ENCODE data around the gene EBF4. TPM values are rescaled to one million over a fixed set of nuclear protein-coding genes. Genes with fewer than 3 reads are reported as not detected.
"Not testable (repeated sequence)": the region's sequence is repeated elsewhere in the genome, so short reads cannot be mapped to it uniquely, and the experiment has no call there.

The EBF4 gene
- total RNA-seq, 1 experiment from 2014 or later: 1.1 TPM

DNA sequence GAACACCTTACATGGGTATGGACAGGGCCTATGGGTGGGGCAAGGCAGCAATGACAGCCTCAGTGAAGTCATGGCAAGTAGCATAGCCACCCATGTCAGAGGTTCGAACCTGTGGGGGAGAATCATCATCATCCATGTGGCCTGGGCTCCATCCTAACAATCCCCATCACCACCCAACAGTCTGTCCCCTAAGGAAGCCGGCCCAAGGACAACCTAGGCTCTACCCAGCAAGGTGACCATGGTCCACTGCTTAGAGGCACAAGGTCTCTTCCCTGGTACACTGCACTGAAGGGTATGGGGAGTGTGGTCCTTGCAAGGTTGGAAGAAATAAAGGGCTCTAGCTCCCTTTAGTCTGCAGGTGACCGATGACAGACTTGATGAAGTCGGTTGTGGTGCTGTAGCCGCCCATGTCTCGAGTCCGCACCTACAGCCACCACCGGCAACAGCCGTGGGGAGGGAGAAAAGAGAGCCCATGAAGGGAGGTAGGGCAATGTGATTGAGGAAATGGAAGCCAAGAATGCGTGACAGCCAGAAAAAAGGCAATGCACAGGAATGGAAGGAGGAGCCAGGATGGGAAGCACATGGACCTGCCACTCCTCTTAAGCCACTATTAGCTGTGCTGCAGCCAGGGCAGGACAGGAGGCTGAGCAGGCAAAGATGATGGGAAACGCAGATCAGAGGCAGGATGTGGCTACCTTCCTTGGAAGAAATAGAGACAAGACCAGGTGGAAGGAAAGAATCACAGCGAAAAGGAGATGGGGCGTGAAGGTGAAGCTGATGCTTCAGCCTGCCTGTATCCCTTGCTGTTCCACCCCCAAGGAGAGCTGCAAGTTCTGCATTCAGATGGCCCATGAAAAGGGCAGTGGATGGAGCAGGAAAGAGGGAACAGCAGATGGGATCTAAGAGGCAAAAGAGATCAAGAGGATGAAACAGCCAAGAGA lies 33.9 kb upstream of the EBF4 start:
- no peak for DNase-seq
- H3K27me3 ChIP-seq (ENCODE audit: control insufficient read depth, insufficient read depth, low read length): no peaks in the 10 kb centered on the region
- no peak overlapping the region for H3K4me3 ChIP-seq (ENCODE audit: insufficient read depth, low read depth, low read length)
- H3K36me3 ChIP-seq (replicated peaks; ENCODE audit: control insufficient read depth, insufficient read depth, low read length): peaks cover 72% of the 10 kb centered on the region

DNA sequence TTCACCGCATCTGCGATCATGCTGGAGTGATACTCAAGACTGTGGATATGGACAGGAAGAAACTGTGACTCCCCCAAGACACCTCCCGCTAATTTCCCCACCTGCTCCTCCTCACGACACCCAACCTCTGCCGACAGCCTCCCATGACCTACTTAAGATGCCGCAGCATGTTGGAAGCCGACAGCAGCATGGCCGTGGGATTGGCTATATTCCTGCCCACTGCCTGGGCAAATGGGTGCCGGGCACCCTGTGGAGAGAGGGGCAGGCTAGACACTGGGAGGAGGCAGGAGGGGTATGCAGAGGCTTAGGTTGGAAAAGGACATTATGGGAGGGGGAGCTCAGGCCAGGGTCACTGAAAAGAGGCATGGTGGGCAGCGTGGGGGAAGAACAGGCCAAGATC lies 33.0 kb upstream of the EBF4 start:
- Histone ChIP-seq H3K27me3 (ENCODE audit: control insufficient read depth, insufficient read depth, low read length) (no peaks in the 10 kb centered on the region), H3K36me3 (replicated peaks; ENCODE audit: control insufficient read depth, insufficient read depth, low read length) (peaks cover 64% of the 10 kb centered on the region), H3K4me3 (ENCODE audit: insufficient read depth, low read depth, low read length) (no peak overlapping the region)
- no peak for DNase-seq

DNA sequence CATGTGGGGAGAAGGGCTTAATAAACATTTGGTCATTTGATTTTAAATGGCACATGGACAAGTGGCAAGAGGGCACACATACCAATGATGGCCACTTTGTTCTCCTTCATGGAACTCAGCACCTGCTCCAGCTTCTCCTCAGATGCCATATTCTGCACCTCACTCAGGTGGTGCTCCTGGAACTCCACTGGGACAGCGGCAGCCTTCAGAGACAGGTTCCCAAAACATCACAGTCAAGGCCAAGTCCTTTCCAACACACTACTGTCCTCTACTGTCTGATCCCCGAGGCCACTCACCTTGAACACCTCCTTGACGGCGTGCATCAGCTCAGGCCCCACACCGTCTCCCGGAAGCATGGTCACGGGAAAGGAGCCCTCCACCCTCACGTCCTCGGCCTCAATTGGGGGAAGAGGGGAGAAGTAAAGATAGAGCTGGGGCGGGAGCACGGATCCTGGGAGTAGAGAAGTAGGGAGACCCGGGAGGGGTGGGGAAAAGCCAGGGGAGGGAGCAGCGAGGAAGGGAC lies 29.2 kb upstream of the EBF4 start:
- peak overlapping the region; percentile 97 for H3K4me3 ChIP-seq (ENCODE audit: insufficient read depth, low read depth, low read length)
- peaks cover 31% of the 10 kb centered on the region for H3K36me3 ChIP-seq (replicated peaks; ENCODE audit: control insufficient read depth, insufficient read depth, low read length)
- no peak for DNase-seq
- H3K27me3 ChIP-seq (ENCODE audit: control insufficient read depth, insufficient read depth, low read length): peaks cover 2% of the 10 kb centered on the region; the same call in 1 of the 2 replicates

DNA sequence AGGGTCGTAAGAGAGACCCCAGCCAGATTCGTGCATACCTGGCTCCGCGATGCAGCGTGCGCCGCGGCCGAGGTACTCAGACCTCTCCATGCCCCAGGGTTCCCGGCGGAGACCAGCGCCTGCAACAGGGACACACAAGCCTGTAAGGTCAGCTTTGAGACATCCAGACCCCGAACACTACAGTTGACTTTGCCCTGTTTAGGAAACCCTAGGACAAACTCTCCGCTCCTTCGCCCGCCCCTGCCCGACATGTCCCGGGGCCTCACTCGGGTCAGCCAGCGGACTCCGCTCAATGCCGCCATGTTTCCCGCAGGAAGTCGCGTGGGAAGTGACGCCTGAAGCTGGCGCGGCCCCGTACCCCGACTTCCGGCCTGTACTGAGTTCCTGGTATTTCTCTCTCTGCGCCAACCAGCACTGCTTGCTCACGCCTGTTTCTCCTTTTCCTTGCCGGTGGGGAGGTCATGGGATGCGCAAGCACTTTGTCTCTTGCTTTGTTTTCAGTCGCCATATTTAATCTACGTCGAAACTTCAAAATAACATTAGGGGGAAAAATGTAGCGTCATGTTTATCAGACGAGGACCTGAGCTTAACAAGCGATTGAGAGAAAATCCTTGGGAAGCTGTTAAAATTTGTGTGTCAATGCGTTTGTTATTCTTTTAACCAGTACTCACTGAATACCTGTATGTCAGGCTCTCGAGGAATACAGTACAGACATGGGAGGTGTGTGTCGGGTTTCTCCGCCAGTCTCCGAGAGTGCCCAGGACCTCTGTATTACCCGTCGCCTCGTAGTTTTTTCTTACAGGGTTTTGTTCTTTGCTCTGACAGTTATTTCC lies 28.5 kb upstream of the EBF4 start, which contains the start of gene IDH3B:
Gene IDH3B, minus strand, starts transcription at position 330 of the 833 bp plus-strand sequence. Its CDS starts 28 bp downstream, at position 302.
- peaks cover 26% of the 10 kb centered on the region for H3K36me3 ChIP-seq (replicated peaks; ENCODE audit: control insufficient read depth, insufficient read depth, low read length)
- H3K4me3 ChIP-seq (ENCODE audit: insufficient read depth, low read depth, low read length): peak within 1 kb of the TSS; percentile 97
- peaks cover 2% of the 10 kb centered on the region; the same call in 1 of the 2 replicates for H3K27me3 ChIP-seq (ENCODE audit: control insufficient read depth, insufficient read depth, low read length)
- peak; percentile 92 for DNase-seq

DNA sequence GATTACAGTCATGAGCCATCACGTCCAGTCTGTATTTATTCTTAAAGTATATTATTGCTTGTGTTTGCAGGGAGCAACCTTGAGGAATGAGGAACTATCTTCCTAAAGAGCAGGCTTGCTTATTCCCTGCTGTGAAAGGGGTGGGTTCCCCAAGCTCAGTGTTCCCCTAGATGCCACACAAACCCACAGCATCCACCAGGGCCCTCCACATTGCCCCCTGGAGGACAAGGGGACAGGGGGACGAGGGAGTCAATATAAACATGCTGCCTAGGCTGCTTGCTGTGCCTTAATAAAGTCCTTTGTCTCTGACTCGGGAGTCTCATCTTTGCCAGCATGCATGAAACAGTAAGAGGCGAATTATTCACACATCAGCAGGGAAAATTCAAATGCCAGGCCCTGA lies 20.6 kb upstream of the EBF4 start:
- H3K27me3 ChIP-seq (ENCODE audit: control insufficient read depth, insufficient read depth, low read length): no peaks in the 10 kb centered on the region; the same call in 1 of the 2 replicates
- no peaks in the 10 kb centered on the region for H3K36me3 ChIP-seq (replicated peaks; ENCODE audit: control insufficient read depth, insufficient read depth, low read length)
- DNase-seq: peak; percentile 72
- no peak overlapping the region for H3K4me3 ChIP-seq (ENCODE audit: insufficient read depth, low read depth, low read length)

DNA sequence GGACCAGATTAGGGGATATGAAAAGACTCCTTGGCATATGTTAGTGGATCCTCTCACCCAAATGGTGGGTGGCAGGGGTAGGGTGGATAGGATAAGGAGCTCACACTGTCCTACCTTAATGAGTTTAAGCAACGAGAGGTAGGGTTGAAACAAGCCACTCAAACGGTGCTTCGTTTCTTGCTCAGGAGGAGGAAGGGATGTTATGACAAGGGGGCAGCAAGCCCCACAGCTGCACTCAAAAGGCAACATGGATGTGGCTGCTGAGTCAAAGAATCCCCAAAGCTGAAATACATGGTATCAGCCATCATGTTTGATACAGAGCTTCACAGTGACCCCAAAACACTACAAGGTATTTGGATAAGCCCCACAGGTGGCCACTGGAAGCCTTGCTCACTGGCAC lies 20.1 kb upstream of the EBF4 start:
- Histone ChIP-seq H3K27me3 (ENCODE audit: control insufficient read depth, insufficient read depth, low read length) (no peaks in the 10 kb centered on the region; the same call in 1 of the 2 replicates), H3K4me3 (ENCODE audit: insufficient read depth, low read depth, low read length) (no peak overlapping the region), H3K36me3 (replicated peaks; ENCODE audit: control insufficient read depth, insufficient read depth, low read length) (no peaks in the 10 kb centered on the region)
- DNase-seq: no peak

DNA sequence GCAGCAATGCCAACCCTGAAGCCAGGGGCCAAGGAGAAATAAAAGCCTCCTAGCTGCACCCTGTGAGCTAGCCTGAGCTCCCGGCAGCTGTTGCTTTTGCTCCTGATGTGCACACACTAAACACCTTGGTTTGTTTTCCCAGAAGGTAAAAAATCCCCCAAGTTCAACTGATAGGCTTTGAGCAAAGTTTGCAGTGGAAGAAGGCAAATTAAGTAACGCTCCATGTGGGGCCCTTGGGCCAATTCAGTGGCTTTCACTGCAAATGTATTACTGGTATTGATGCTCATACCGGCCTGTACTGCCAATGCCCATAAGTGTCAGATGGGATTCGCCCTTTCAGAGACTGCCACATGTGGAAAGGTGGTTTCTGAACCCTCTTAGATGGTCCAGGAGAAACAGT lies 19.1 kb upstream of the EBF4 start:
- DNase-seq: no peak
- H3K27me3 ChIP-seq (ENCODE audit: control insufficient read depth, insufficient read depth, low read length): no peaks in the 10 kb centered on the region; the same call in 1 of the 2 replicates
- no peak overlapping the region for H3K4me3 ChIP-seq (ENCODE audit: insufficient read depth, low read depth, low read length)

DNA sequence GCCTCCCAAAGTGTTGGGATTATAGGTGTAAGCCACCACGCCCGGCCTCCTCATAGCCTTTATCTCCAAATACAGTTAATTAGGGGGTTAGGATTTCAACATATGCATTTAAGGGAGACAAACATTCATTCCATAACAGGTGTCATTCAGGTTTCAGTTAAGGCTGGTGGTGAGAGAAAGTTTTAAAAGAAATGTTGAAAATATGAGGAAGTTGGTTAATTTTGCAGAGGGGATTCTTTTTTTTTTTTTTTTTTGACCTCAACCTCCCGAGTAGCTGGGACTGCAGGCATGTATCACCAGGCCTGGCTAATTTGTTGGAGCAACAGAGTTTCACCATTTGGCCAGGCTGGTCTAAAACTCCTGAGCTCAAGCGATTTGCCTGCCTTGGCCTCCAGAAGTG lies 12.5 kb upstream of the EBF4 start:
- H3K36me3 ChIP-seq (replicated peaks; ENCODE audit: control insufficient read depth, insufficient read depth, low read length): no peaks in the 10 kb centered on the region
- H3K4me3 ChIP-seq (ENCODE audit: insufficient read depth, low read depth, low read length): no peak overlapping the region
- H3K27me3 ChIP-seq (ENCODE audit: control insufficient read depth, insufficient read depth, low read length): peaks cover 3% of the 10 kb centered on the region; the same call in 1 of the 2 replicates
- DNase-seq: no peak

More for the DNA sequence above, 19.1 kb upstream of the EBF4 start:
- no peaks in the 10 kb centered on the region for H3K36me3 ChIP-seq (replicated peaks; ENCODE audit: control insufficient read depth, insufficient read depth, low read length)

DNA sequence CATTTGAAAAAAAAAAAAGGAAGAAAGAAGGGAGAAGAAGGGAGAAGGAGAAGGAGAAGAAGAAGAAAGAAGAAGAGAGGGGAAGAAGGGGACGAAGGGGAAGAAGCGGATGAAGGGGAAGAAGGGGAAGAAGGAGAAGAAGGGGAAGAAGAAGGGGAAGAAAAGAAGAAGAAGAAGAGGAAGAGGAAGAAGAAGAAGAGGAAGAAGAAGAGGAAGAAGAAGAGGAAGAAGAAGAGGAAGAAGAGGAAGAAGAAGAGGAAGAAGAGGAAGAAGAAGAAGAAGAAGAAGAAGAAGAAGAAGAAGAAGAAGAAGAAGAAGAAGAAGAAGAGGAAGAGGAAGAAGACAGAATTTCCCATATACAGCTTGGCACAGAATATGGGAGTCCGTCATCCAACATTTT lies 10.5 kb upstream of the EBF4 start:
- not testable (repeated sequence) for DNase-seq; H3K36me3 ChIP-seq (replicated peaks; ENCODE audit: control insufficient read depth, insufficient read depth, low read length); H3K27me3 ChIP-seq (ENCODE audit: control insufficient read depth, insufficient read depth, low read length); H3K4me3 ChIP-seq (ENCODE audit: insufficient read depth, low read depth, low read length)

DNA sequence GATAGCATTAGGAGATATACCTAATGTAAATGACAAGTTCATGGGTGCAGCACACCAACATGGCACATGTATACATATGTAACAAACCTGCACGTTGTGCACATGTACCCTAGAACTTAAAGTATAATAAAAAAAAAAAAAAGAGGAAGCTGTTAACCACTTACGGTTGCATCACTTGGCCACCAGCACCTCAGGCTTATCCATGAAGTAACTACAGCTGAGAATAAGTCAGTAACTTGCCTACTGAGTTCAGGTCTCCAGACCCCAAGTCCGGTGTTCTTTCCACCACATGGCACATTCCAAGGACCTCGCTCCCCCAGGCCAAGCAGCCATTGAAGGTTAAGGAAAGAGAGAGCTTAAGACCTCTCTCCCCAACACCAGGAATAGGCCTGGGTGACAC lies 7.8 kb upstream of the EBF4 start:
- H3K4me3 ChIP-seq (ENCODE audit: insufficient read depth, low read depth, low read length); H3K36me3 ChIP-seq (replicated peaks; ENCODE audit: control insufficient read depth, insufficient read depth, low read length); DNase-seq: not testable (repeated sequence)
- H3K27me3 ChIP-seq (ENCODE audit: control insufficient read depth, insufficient read depth, low read length): peaks cover 27% of the 10 kb centered on the region

DNA sequence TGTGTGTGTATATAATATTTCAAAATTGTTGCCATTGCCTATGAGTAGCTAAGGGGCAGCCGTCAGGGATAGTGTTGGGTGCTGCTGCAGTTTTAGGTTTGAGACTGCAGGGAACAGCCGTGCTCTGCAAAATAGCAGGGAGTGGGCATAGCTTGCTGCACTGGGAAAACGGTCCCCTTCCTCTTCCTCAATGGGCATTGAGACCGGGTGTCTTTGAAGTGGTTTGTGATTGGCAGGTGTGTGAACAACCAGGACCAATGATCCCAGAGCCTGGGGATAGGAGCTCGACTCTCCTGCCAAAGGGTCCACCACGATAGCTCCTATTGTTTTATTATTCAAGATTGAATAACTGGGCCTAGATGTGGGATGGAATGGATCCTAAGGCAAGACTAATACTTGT lies 5.1 kb upstream of the EBF4 start:
- Histone ChIP-seq H3K36me3 (replicated peaks; ENCODE audit: control insufficient read depth, insufficient read depth, low read length) (no peaks in the 10 kb centered on the region), H3K27me3 (ENCODE audit: control insufficient read depth, insufficient read depth, low read length) (peaks cover 51% of the 10 kb centered on the region), H3K4me3 (ENCODE audit: insufficient read depth, low read depth, low read length) (no peak overlapping the region)
- DNase-seq: peak; percentile 44

DNA sequence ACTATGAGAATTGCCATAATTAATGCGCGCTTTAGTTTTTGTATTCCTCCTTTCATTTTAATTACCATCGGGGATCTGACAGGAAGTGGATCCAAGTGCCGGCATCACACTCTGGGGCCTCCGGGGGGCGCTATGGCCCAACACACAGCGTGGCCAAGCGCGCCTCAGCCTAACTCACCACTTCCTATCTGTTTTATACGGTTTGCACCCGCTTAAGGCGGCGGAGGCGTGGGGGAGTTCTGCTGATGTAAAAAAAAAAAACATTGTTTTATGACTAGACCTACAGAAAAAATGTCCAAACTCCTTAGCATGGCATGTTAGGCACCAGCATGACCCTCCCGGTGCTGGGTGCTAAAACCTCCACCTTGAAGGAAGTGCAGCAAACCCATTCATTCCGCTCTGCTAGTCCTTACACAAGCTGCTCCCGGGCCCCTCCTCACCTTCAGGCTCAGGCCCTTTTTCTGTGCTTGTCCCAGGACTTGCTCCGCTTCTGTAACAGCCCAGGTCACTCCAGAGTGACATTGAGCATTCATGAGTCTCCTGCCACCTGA lies 4.5 kb upstream of the EBF4 start:
- peak overlapping the region; percentile 16; the same call in 1 of the 2 replicates for H3K4me3 ChIP-seq (ENCODE audit: insufficient read depth, low read depth, low read length)
- H3K27me3 ChIP-seq (ENCODE audit: control insufficient read depth, insufficient read depth, low read length): peaks cover 51% of the 10 kb centered on the region
- peak; percentile 88 for DNase-seq
- H3K36me3 ChIP-seq (replicated peaks; ENCODE audit: control insufficient read depth, insufficient read depth, low read length): no peaks in the 10 kb centered on the region

DNA sequence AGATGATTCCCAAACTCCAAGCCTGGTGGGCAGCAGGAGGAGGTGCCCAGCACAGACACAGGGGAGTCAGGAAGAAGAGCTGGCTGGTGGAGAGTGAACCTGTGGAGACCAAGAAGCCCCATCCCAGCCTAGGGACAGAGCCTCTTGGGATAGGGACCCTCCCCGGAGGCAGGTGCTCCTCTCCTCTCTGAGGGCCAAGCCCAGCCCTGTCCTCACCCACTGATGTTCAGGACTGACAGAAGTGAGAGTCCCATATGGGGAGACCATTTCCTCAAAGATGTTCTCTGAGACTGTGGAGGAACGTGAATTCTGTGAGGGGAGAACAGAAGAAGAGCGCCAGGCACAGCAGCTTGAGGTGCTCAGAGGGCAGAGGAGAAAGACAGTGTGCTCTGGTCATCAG lies 2.4 kb upstream of the EBF4 start:
- peaks cover 71% of the 10 kb centered on the region for H3K27me3 ChIP-seq (ENCODE audit: control insufficient read depth, insufficient read depth, low read length)

DNA sequence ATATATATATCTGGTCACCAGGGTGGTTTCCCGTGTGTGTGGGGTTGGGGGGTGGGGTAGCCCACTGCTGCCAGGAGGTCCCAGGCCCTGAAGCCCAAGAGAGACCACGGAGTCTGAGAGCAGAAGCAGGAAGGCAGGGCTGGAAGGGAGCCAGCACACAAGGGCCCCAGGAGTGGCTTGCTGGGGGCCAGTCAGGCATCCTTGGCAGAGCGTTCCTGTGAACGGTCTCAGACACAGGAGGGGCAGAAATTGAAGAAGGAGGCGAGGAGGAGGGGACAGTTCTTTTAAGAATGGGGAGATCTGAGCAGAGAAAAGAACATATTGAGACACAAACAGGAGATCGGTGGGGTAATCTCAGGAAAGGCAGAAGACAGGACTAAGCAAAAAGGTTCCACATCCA lies 1.9 kb upstream of the EBF4 start:
- H3K27me3 ChIP-seq (ENCODE audit: control insufficient read depth, insufficient read depth, low read length): peaks cover 73% of the 10 kb centered on the region
- no peak overlapping the region for H3K4me3 ChIP-seq (ENCODE audit: insufficient read depth, low read depth, low read length)
- DNase-seq: no peak
- no peaks in the 10 kb centered on the region for H3K36me3 ChIP-seq (replicated peaks; ENCODE audit: control insufficient read depth, insufficient read depth, low read length)

More for the DNA sequence above, 2.4 kb upstream of the EBF4 start:
- DNase-seq: no peak
- no peak overlapping the region for H3K4me3 ChIP-seq (ENCODE audit: insufficient read depth, low read depth, low read length)
- no peaks in the 10 kb centered on the region for H3K36me3 ChIP-seq (replicated peaks; ENCODE audit: control insufficient read depth, insufficient read depth, low read length)

All from H7 (cell line).